ENCODE data around the gene FCN1. TPM values are rescaled to one million over a fixed set of nuclear protein-coding genes. Genes with fewer than 3 reads are reported as not detected.

FCN1 gene
- total RNA-seq, 3 donors from 2014 or later (not counting 1 experiment from before 2014, with no cell fraction given): 22.7 to 70.3 (median 26.9) TPM

- Histone ChIP-seq H3K27me3 (ENCODE audit: control insufficient read depth, insufficient read depth, low read length) (no peaks in the 10 kb centered on the region), H3K4me3 (ENCODE audit: low read length) (no peak overlapping the region), H3K27ac (ENCODE audit: low read length) (no peak overlapping the region), H3K36me3 (ENCODE audit: control insufficient read depth, insufficient read depth, low read length) (no peaks in the 10 kb centered on the region), H3K4me1 (ENCODE audit: control insufficient read depth, insufficient read depth, low read length) (peaks cover 3% of the 10 kb centered on the region), H3K9me3 (ENCODE audit: control insufficient read depth, insufficient read depth, low read length) (no peaks in the 10 kb centered on the region)
- no peak for TF ChIP-seq CTCF (IDR thresholded peaks at IDR 0.05)
- no peak overlapping the region for H3K4me3 Mint-ChIP-seq
- 84% methylated on average over 15 of the region's 15 CpGs for WGBS (ENCODE audit: insufficient coverage)
- ATAC-seq (no peak), DNase-seq (no peak)
- no peak overlapping the region for H3K27ac Mint-ChIP-seq
- intact Hi-C loops (cut with micrococcal nuclease): no loop called here
- no peaks in the 10 kb centered on the region for H3K36me3 Mint-ChIP-seq
- no peaks in the 10 kb centered on the region for H3K27me3 Mint-ChIP-seq (ENCODE audit: low read depth in 2 of 2)
- H3K4me1 Mint-ChIP-seq: no peaks in the 10 kb centered on the region
- no peaks in the 10 kb centered on the region for H3K9me3 Mint-ChIP-seq
Observed at GRCh38 chr9:134960701-134961181, 43.0 kb upstream of the FCN1 start.

- Histone ChIP-seq H3K4me1 (ENCODE audit: control insufficient read depth, insufficient read depth, low read length) (no peaks in the 10 kb centered on the region), H3K4me3 (ENCODE audit: low read length) (no peak overlapping the region), H3K27me3 (ENCODE audit: control insufficient read depth, insufficient read depth, low read length) (no peaks in the 10 kb centered on the region), H3K9me3 (ENCODE audit: control insufficient read depth, insufficient read depth, low read length) (no peaks in the 10 kb centered on the region), H3K27ac (ENCODE audit: low read length) (no peak overlapping the region), H3K36me3 (ENCODE audit: control insufficient read depth, insufficient read depth, low read length) (no peaks in the 10 kb centered on the region)
- Mint-ChIP-seq H3K9me3 (no peaks in the 10 kb centered on the region), H3K4me3 (no peak overlapping the region), H3K36me3 (no peaks in the 10 kb centered on the region), H3K27me3 (ENCODE audit: low read depth in 2 of 2) (no peaks in the 10 kb centered on the region), H3K27ac (no peak overlapping the region), H3K4me1 (no peaks in the 10 kb centered on the region)
- WGBS (ENCODE audit: insufficient coverage): 85% methylated on average over 9 of the region's 9 CpGs
- TF ChIP-seq CTCF (IDR thresholded peaks at IDR 0.05): no peak
- DNase-seq (no peak), ATAC-seq (no peak)
- intact Hi-C loops (cut with micrococcal nuclease): no loop called here
Observed at GRCh38 chr9:134959971-134960310, 42.2 kb upstream of the FCN1 start.

GRCh38 chr9:134959126-134959970, 41.6 kb upstream of the FCN1 start:
- Mint-ChIP-seq H3K27me3 (ENCODE audit: low read depth in 2 of 2) (no peaks in the 10 kb centered on the region), H3K4me3 (no peak overlapping the region), H3K36me3 (no peaks in the 10 kb centered on the region), H3K4me1 (no peaks in the 10 kb centered on the region), H3K9me3 (no peaks in the 10 kb centered on the region), H3K27ac (no peak overlapping the region)
- H3K9me3 ChIP-seq (ENCODE audit: control insufficient read depth, insufficient read depth, low read length): no peaks in the 10 kb centered on the region
- H3K27me3 ChIP-seq (ENCODE audit: control insufficient read depth, insufficient read depth, low read length): no peaks in the 10 kb centered on the region
- H3K4me3 ChIP-seq (ENCODE audit: low read length): no peak overlapping the region
- no peaks in the 10 kb centered on the region for H3K4me1 ChIP-seq (ENCODE audit: control insufficient read depth, insufficient read depth, low read length)
- 92% methylated on average over 14 of the region's 14 CpGs for WGBS (ENCODE audit: insufficient coverage)
- H3K36me3 ChIP-seq (ENCODE audit: control insufficient read depth, insufficient read depth, low read length): no peaks in the 10 kb centered on the region
- DNase-seq: no peak
- TF ChIP-seq CTCF (IDR thresholded peaks at IDR 0.05): no peak
- ATAC-seq: no peak
- no peak overlapping the region for H3K27ac ChIP-seq (ENCODE audit: low read length)
- intact Hi-C loops (cut with micrococcal nuclease): no loop called here

- no peak overlapping the region for H3K27ac Mint-ChIP-seq
- H3K4me1 Mint-ChIP-seq: no peaks in the 10 kb centered on the region
- no peak overlapping the region for H3K4me3 Mint-ChIP-seq
- no peaks in the 10 kb centered on the region for H3K4me1 ChIP-seq (ENCODE audit: control insufficient read depth, insufficient read depth, low read length)
- H3K4me3 ChIP-seq (ENCODE audit: low read length): no peak overlapping the region
- no peaks in the 10 kb centered on the region for H3K27me3 ChIP-seq (ENCODE audit: control insufficient read depth, insufficient read depth, low read length)
- no peaks in the 10 kb centered on the region for H3K9me3 Mint-ChIP-seq
- no peak overlapping the region for H3K27ac ChIP-seq (ENCODE audit: low read length)
- WGBS (ENCODE audit: insufficient coverage): 92% methylated on average over 2 of the region's 2 CpGs
- intact Hi-C loops (cut with micrococcal nuclease): no loop called here
- no peak for TF ChIP-seq CTCF (IDR thresholded peaks at IDR 0.05)
- no peak for ATAC-seq
- DNase-seq: no peak
- H3K36me3 ChIP-seq (ENCODE audit: control insufficient read depth, insufficient read depth, low read length): no peaks in the 10 kb centered on the region
- H3K27me3 Mint-ChIP-seq (ENCODE audit: low read depth in 2 of 2): no peaks in the 10 kb centered on the region
- H3K36me3 Mint-ChIP-seq: no peaks in the 10 kb centered on the region
- H3K9me3 ChIP-seq (ENCODE audit: control insufficient read depth, insufficient read depth, low read length): no peaks in the 10 kb centered on the region
Observed at GRCh38 chr9:134957945-134958227, 40.2 kb upstream of the FCN1 start.
